Gastrocnemius medialis (tissue), 4 donors: ENCODE results near the gene MNX1. TPM values are rescaled to one million over a fixed set of nuclear protein-coding genes. Genes with fewer than 3 reads are reported as not detected.

Experiments
- ATAC-seq, 2 donors: fragments of 150-250 bp; one replicate each; pipeline ENCODE4 v1.9.1; 2016
- DNase-seq, 2 donors: peaks; one replicate each; pipeline ENCODE4 v3.0.0-alpha.2; 2019
- H3K27ac ChIP-seq, 4 donors: fragments of 200-600 bp; sonication (generic); 1 replicate in 1 of 4; 2 replicates in 3 of 4; pipeline ENCODE4 v1.5.1; 2016 to 2018; ENCODE audit warnings: mild to moderate bottlenecking in 2 of 4, moderate library complexity in 1 of 4
- H3K27me3 ChIP-seq, 3 donors: fragments of 200-600 bp; sonication (generic) in 2 of 3; 1 replicate in 1 of 3; 2 replicates in 2 of 3; pipeline versions ENCODE4 v1.5.1 to v1.6.0; 2016 to 2019; ENCODE audit warnings: mild to moderate bottlenecking in 1 of 3, moderate library complexity in 1 of 3
- H3K36me3 ChIP-seq, 2 donors: fragments of 200-600 bp; sonication (generic) in 1 of 2; one replicate each; pipeline ENCODE4 v1.5.1; 2017 to 2018
- H3K4me1 ChIP-seq, 2 donors: fragments of 200-600 bp; sonication (generic) in 1 of 2; one replicate each; pipeline ENCODE4 v1.5.1; 2016 to 2017; ENCODE audit warnings: mild to moderate bottlenecking in 2 of 2
- H3K4me3 ChIP-seq, 4 donors: fragments of 200-600 bp; sonication (generic) in 3 of 4; 1 replicate in 1 of 4; 2 replicates in 3 of 4; pipeline ENCODE4 v1.5.1; 2016 to 2019; ENCODE audit warnings: mild to moderate bottlenecking in 2 of 4
- H3K9me3 ChIP-seq, 3 donors: fragments of 200-600 bp; sonication (generic) in 2 of 3; 1 replicate in 1 of 3; 2 replicates in 2 of 3; pipeline ENCODE4 v1.5.1; 2016 to 2019
- CTCF ChIP-seq, 5 experiments: fragments of 450-650 bp in 3 of 5; fragments of 200-600 bp in 2 of 5; sonication (generic) in 2 of 5; IDR thresholded peaks in 4 of 5; conservative IDR thresholded peaks in 1 of 5; 1 replicate in 4 of 5; 2 replicates in 1 of 5; pipeline ENCODE4 v1.5.1; 2016 to 2019; ENCODE audit warnings: antibody characterized with exemption in 5 of 5, mild to moderate bottlenecking in 3 of 5, moderate library complexity in 3 of 5
- POLR2A ChIP-seq, 2 donors: fragments of 450-650 bp; IDR thresholded peaks; one replicate each; pipeline ENCODE4 v1.6.1; 2017; ENCODE audit warnings: antibody characterized with exemption in 2 of 2, mild to moderate bottlenecking in 2 of 2, moderate library complexity in 2 of 2
- in situ Hi-C, 4 donors: fragments of 200-750 bp; cut with MboI; loops; one replicate each; pipeline versions ENCODE4 v1.15.0 to v1.8.0; 2017; ENCODE audit warnings: low sequenced_read_pairs in 4 of 4
- intact Hi-C: fragments of 100-400 bp; cut with DNase I; formaldehyde crosslinking; loops from one replicate; pipeline ENCODE4 v1.15.1; 2023; ENCODE audit warnings: low total_unique reads
- total RNA-seq, 4 donors: library from RNA; depleted of rRNA; stranded (reverse); fragments of >200 nt; gene quantifications; one replicate each; pipeline versions ENCODE4 v1.1.0 to v1.2.3, GENCODE V29; 2016

MNX1 gene
- total RNA-seq, 4 donors from 2014 or later: 0.16 to 0.20 TPM; not detected in 2

- Histone ChIP-seq H3K36me3 (no peaks in the 10 kb centered on the region), H3K4me1 (peaks cover 6 to 27% of the 10 kb centered on the region in 2 donors), H3K27ac (no peak overlapping the region), H3K9me3 (no peaks in the 10 kb centered on the region), H3K4me3 (peak overlapping the region in 3 of 4 donors; percentile 7 to 39 (median 7)), H3K27me3 (peaks cover 96 to 99% (median 98%) of the 10 kb centered on the region in 3 donors)
- in situ Hi-C loops (no loop called here), intact Hi-C loops (no loop called here)
- DNase-seq (no peak), ATAC-seq (no peak)
- TF ChIP-seq POLR2A (IDR thresholded peaks at IDR 0.05) (no peak), CTCF (IDR thresholded peaks at IDR 0.05 in 4 of 5, conservative IDR thresholded peaks at IDR 0.05 in 1 of 5) (no peak)
Observed at GRCh38 chr7:157021071-157021870, 10.8 kb upstream of the MNX1 start.

DNA sequence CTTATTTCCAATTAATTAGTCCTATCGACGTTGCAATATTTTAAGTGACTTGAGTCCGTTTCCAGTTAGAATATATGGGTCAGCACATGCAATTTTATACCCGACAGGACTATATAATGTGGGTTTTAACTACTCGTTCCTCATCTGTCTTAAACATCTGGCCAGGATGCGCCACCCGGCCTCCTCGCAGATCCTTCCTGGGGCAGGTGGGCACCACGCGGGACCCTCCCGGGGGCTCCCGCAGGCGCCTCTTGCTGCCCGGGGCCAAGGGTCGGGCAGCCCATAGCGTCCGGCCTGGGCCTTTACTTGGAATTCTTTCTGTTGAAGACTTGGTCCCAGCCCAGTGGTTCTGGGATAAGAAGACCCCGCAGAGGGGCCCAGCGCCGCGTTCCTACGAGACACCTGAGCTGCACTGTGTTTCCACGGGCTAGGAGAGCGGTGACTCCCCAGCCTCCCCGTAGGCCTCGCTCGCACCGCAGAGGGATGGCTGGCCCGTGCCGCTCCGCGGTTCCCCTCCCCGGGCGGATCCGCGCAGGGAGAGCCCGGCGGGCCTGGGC is 10.1 kb upstream of the MNX1 start:
- TF ChIP-seq POLR2A (IDR thresholded peaks at IDR 0.05) (no peak), CTCF (IDR thresholded peaks at IDR 0.05 in 4 of 5, conservative IDR thresholded peaks at IDR 0.05 in 1 of 5) (no peak)
- H3K27me3 ChIP-seq: peaks cover 98 to 100% (median 99%) of the 10 kb centered on the region in 3 donors
- H3K4me3 ChIP-seq: peak overlapping the region in 3 of 4 donors; percentile 7 to 39 (median 7)

DNA sequence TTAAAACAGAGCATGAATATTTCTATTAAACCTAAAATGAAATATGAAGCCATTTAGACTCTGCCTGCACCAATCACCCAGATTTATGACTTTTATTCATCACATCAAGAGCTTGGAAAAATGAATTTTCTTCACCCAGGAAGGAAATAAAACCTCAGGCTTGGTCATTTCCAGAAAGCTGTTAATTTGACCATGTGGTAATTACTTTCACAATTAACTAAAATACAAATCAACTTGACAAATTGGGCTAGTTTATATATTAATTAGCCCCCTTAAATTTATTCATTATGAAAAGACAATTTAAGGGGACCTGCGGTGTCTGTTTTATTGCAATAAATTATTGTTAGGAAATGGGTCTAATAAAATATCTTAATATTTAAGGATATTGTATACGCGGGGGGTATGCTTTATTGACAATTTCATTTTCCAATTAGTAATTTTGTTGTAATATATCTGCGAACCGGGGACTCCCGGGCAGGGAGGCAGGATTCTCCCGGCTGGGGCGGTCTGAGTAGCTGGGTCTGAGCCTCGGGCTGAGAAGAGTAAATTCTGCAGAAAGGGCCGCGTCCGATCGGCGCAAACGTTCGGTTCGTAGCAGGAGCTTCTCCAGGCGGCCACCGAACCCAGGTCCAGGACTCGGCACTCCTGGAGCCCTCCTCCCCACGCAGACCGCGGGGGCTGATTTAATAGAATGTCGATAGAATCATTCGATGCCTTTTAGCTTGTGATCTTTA is 9.4 kb upstream of the MNX1 start:
- ATAC-seq: no peak
- no peaks in the 10 kb centered on the region for H3K9me3 ChIP-seq
- in situ Hi-C loops: no loop called here
- H3K36me3 ChIP-seq: no peaks in the 10 kb centered on the region
- no peak overlapping the region for H3K27ac ChIP-seq
- no peak for DNase-seq
- no peak overlapping the region for H3K4me3 ChIP-seq
- H3K4me1 ChIP-seq: peaks cover 6 to 27% of the 10 kb centered on the region in 2 donors
- intact Hi-C loops: no loop called here
- H3K27me3 ChIP-seq: peaks cover 99 to 100% (median 99%) of the 10 kb centered on the region in 3 donors
- TF ChIP-seq POLR2A (IDR thresholded peaks at IDR 0.05) (no peak), CTCF (IDR thresholded peaks at IDR 0.05 in 4 of 5, conservative IDR thresholded peaks at IDR 0.05 in 1 of 5) (no peak)

More for the DNA sequence above, 10.1 kb upstream of the MNX1 start:
- Histone ChIP-seq H3K9me3 (no peaks in the 10 kb centered on the region), H3K36me3 (no peaks in the 10 kb centered on the region), H3K4me1 (peaks cover 6 to 27% of the 10 kb centered on the region in 2 donors), H3K27ac (no peak overlapping the region)
- DNase-seq (no peak), ATAC-seq (no peak)
- in situ Hi-C loops (no loop called here), intact Hi-C loops (no loop called here)

- Histone ChIP-seq H3K4me3 (peak overlapping the region in 1 of 4 donors; percentile 20), H3K4me1 (peaks cover 6 to 27% of the 10 kb centered on the region in 2 donors), H3K27ac (no peak overlapping the region), H3K27me3 (peaks cover 99 to 100% (median 99%) of the 10 kb centered on the region in 3 donors), H3K36me3 (no peaks in the 10 kb centered on the region), H3K9me3 (no peaks in the 10 kb centered on the region)
- in situ Hi-C loops (no loop called here), intact Hi-C loops (no loop called here)
- TF ChIP-seq CTCF (IDR thresholded peaks at IDR 0.05 in 4 of 5, conservative IDR thresholded peaks at IDR 0.05 in 1 of 5) (no peak), POLR2A (IDR thresholded peaks at IDR 0.05) (no peak)
- DNase-seq: no peak
- ATAC-seq: no peak
Observed at GRCh38 chr7:157018997-157019608, 8.6 kb upstream of the MNX1 start.
